Right lobe of liver (tissue), 4 donors: ENCODE results near the gene FAM3B.

Experiments
- POLR2A ChIP-seq: fragments of 450-650 bp; IDR thresholded peaks from one replicate; pipeline ENCODE4 v1.6.1; 2017; ENCODE audit warnings: antibody characterized with exemption, mild to moderate bottlenecking
- TF ChIP-seq, protein P1 (sequence below), 4 donors: fragments of 200-600 bp in 3 of 4; fragments of 450-650 bp in 1 of 4; IDR thresholded peaks; one replicate each; pipeline versions ENCODE4 v1.5.1 to v1.8.0; 2016 to 2022; ENCODE audit warnings: antibody characterized with exemption in 4 of 4, mild to moderate bottlenecking in 2 of 4
- donor health status: DM: no; HTN: no; CAD: no.
- donor health status: DM: no; HTN: no; CAD: no.
- donor health status: DM: no; HTN: yes; CAD: no.

DNA sequence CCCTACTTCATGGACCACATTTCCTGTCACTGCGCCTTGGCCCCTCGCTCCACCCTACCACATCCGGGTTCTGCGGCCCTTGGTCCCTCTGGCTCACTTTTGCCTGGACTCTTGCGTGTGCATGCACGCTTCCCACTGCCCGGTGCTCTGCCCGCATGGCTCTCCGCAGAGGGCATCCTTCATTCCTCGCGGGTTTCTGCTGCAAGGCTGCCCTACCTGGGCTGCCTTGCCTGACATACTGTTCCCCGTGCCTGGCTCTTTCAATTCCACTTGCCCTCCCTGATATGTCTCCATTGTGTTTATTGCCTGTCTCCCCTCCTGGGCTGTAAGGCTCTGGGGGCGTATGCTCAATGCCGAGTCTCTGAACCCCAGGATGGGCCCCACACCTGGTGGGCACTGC is 71.7 kb downstream of the FAM3B start:
- TF ChIP-seq, protein P1, sequence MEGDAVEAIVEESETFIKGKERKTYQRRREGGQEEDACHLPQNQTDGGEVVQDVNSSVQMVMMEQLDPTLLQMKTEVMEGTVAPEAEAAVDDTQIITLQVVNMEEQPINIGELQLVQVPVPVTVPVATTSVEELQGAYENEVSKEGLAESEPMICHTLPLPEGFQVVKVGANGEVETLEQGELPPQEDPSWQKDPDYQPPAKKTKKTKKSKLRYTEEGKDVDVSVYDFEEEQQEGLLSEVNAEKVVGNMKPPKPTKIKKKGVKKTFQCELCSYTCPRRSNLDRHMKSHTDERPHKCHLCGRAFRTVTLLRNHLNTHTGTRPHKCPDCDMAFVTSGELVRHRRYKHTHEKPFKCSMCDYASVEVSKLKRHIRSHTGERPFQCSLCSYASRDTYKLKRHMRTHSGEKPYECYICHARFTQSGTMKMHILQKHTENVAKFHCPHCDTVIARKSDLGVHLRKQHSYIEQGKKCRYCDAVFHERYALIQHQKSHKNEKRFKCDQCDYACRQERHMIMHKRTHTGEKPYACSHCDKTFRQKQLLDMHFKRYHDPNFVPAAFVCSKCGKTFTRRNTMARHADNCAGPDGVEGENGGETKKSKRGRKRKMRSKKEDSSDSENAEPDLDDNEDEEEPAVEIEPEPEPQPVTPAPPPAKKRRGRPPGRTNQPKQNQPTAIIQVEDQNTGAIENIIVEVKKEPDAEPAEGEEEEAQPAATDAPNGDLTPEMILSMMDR (IDR thresholded peaks at IDR 0.05): no peak
- no peak for TF ChIP-seq POLR2A
